T-helper 1 cell treated with Interleukin-12 subunit alpha and Interleukin-12 subunit beta and Interleukin-4 antibody, amounts not matched to agents 30 ng/mL and 1 ng/mL, for 36 hours (primary cell): ENCODE data around the gene EFCAB12. TPM values are rescaled to one million over a fixed set of nuclear protein-coding genes. Genes with fewer than 3 reads are reported as not detected.
"Not testable (repeated sequence)": the region's sequence is repeated elsewhere in the genome, so short reads cannot be mapped to it uniquely, and the experiment has no call there.

Source experiments
- intact Hi-C: fragments of 100-400 bp; cut with micrococcal nuclease; formaldehyde crosslinking; loops from one replicate; pipeline ENCODE4 v1.15.1; 2024
- total RNA-seq: library from RNA; stranded (reverse); gene quantifications from 2 replicates; pipeline ENCODE4 v1.2.3, GENCODE V29; 2022

The EFCAB12 gene
- total RNA-seq, 1 donor from 2014 or later: 0.83 TPM

DNA sequence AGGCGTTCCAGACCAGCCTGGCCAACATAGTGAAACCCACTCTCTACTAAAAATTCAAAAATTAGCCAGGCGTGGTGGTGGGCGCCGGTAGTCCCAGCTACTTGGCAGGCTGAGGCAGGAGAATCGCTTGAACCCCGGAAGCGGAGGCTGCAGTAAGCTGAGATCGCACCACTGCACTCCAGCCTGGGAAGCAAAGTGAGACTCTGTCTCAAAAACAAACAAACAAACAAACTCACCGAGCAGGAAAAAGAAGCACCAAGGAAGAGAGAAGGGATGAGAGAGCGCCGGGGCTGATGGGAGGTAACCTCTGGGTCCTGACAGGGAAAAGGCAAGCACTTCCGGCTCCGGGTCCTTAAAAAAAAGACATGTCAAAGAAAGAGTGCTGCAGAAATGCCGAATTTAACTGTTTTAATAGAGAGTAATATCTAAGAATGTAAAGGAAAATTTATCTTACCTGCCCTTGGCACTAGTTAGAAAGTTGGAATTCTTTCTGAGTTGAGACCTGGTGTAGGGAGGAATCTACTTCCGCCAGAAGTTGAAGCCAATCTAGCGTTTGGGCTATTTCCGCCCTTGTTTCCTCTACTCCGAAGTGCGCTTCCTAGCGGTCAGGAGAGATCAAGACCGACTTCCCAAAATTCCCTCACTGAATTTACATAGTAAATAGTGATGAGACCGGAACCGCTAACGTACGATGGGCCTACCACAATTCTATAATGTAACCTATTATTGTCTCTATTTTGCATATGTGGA is 29.1 kb downstream of the EFCAB12 start:
- intact Hi-C loops: loop anchor here (1.0 to 5.0 kb wide), 11 partner anchors 29 to 782 kb away; partner anchors contain the start of genes COPG1, EFCAB12, HMCES and IFT122

DNA sequence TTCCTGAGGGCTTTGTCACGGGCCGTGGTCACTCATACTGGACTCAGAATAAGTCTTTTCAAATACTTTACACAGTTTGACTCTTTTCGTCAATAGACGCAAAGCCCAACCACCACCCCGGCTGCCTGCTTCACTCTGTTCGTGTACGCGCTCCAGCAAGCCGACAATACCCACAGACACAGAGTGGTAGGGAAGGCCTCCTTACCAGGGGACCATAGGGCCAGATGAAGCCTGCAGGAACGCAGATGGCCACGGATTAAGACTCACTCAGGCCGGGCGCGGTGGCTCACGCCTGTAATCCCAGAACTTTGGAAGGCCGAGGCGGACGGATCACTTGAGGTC is 29.7 kb downstream of the EFCAB12 start:
- intact Hi-C loops: loop anchor here (1.0 to 5.0 kb wide), 11 partner anchors 30 to 781 kb away; partner anchors contain the start of genes COPG1, EFCAB12, HMCES and IFT122

DNA sequence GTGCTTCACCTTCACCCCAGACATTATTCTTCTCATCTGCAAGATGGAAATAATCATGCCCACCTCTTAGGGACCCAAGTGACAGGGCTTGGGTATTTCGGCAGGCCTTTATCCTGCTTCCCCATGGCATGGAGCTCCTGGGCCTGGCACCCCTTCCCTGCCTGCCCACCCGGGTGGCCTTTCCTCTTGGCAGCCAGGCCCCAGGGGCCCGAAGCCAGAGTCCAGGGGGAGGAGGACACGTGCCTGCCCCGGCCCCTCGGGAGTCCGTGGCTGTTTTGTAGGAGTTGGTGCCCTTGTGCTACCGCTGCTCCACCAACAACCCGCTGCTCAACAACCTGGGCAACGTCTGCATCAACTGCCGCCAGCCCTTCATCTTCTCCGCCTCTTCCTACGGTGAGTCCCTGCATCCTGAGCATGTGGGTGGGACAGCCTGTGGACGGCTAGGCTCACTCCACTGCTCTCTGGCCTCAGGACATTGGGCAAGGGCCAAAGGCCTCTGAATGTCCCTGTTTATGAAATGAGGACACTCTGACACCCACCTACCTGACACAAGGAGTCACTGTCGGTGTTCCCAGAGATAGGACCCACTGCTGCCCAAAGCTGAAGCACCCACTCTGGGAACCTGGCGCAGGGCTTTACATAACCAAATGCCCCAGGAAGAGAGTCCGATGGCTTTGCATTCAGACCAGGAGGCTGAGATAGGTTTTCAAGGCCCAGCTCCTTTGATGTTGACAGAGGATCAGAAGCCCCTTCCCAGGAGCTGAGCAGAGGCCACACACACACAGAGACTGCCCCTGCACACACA is 34.5 kb downstream of the EFCAB12 start:
- intact Hi-C loops: not testable (repeated sequence)

DNA sequence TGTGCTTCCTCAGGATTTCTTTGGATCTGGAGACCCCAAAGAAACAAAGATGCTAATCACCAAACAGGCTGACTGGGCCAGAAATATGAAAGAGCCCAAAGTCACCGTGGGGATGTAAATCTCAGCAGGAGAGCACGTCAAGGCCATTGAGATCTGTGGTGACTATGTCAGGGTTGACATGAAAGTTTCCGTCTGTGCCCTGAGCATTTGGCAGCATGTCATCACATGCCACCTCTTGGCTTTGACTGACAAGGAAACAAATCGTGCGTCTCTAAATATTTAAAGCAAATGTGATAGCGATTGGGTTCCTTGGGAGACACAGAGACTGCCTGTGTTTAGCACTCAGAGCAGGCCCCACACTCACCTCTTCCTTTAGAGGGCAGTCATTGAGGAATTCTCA is 35.2 kb downstream of the EFCAB12 start:
- intact Hi-C loops: no loop called here

DNA sequence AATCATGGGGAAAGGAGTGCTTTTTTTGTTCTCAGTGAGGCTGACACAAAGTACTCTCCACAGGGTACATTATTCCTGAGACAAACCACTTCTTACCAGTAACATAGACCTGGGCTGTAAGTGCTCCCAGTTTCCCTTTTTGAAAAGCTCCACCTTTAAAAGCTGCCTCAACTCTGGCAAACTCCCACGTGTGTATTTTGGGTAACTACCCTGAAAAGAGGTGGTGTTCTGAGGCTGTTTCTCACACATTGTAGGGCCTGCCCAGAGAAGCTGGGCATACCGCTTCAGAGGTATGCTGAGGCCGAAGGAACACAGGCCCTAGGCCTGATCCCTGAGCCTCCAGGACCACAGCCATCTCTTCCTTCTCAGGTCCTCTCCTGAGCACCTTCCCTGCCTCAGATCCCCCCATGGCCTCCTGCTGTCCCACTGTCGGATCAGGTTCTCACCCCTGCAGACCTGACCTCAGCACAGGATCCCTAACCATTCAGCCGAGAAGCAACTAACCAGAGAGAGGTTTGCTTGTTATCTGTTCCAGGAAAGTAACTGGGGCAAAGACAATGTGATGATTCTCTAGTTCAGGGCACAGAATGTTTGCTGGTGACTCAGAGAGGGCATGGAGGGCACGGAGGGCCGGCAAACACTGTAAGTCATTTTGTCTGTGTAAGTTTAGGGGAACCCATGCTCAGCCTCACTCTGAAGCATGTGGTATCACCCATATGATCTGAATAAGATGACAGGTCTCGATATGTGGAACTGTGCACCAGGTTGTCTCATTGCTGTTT is 36.1 kb downstream of the EFCAB12 start:
- intact Hi-C loops: not testable (repeated sequence)

DNA sequence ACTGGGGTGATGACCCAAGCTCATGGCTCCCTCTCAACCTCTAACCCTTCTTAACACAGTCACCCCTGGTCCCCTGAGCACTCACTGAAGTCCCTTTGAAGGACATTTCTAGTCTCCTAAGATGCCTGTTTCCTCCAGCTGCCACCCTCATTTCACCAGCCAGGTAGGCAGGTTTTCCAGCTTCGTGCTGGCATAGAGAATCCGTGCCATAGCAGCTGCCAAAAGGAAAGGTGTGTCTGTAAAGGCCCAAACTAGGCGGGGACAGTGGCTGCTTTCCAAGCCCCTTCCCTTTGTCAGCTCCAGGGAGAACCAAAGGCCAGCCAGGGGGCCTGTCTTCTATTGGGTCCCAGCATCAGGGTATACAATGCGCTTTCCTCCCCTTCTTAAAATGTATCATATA is 36.9 kb downstream of the EFCAB12 start:
- intact Hi-C loops: not testable (repeated sequence)

DNA sequence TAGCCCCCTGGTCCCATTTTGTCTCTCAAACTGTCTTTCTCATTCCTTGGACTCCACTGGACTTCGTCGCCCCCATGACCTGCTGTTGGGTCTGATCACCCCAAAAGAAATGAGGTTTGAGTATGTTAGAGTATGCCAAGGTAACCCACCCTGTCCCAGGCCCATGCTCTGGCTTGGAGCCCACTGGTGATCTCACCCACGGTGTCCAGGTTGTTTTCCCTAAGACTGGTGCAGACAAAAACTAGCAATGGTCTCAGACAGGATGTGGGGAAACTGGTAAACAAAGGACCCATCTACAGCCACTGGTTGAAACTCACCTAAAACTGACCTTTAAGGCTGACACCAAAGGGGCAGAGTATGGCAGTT is 38.9 kb downstream of the EFCAB12 start:
- intact Hi-C loops: loop anchor here (10.0 kb wide), 1 partner anchor 615 kb away; no protein-coding TSS in a partner anchor

DNA sequence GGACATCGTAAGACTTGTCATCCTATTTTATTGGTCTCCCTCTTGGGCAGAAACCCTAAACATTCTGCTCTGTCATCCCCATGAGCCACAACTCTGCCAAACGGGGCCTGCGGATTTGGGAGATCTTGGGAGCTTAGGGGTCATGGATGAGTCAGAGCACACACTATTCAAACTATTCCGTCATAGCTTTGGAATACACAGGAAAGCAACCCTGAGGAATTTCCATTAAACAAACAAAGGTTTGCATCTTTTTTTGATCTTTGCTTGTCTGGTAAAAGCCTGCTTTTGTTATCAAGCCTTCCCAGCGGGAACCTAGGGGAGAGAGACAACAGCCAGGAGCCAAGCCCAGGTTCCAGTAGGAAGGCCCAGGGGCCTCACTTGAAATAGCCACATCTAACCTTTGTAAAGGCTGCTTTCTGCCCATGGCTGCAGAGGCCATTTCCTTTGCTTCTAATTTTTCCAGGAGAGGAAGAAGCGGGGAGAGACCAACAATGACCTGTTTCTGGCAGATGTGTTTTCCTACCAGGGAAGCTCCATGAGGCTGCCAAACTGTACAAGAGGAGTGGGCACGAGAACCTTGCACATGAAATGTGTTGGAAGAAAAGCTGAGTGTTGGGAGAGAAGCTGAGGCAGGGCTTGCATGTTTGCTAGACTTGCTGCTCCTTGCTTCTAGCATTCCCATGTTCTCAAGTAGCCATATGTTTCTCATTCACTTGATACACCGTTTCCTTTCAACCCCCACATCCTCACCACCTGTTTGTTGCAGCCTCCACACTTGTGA is 39.5 kb downstream of the EFCAB12 start:
- intact Hi-C loops: loop anchor here (10.0 kb wide), 1 partner anchor 616 kb away; no protein-coding TSS in a partner anchor

DNA sequence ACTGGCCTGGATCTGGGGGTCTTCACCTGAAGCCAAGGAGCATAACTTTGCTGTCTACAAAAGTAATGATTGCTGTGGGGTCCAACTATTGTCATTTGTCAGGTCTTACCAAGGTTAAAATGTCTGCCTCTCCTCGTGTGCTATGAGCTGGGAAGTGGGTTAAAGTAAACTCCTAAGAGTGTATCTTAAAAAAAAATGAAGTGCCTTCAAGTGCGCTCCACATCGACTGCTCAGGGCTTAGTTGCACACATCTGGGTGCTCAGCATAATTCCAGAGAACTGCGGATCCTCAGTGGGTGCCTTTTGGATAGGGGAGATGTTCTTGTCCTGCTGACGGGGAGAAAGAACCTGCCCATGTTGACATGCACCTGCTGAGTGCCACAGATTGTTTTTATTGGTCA is 40.9 kb downstream of the EFCAB12 start:
- intact Hi-C loops: loop anchor here (10.0 kb wide), 1 partner anchor 617 kb away; no protein-coding TSS in a partner anchor

DNA sequence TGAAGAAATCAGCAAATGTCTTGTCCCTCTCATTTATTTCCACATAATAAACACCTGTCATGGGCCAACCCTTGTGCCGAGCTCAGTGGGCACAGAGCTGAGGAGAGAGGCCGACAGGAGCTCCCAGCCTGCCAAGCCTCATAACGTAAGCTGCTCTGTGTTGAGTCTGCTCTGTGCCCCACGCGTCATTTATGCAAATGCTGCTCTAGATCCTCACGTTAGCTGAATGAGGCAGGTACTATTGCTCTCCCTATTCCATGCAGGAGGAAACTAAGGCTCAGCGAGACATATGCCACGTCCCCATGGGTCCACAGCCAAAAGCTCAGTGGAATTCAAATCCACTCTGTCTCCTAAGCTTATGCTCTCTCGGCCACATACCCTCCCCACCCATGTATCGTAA is 41.5 kb downstream of the EFCAB12 start:
- intact Hi-C loops: loop anchor here (10.0 kb wide), 1 partner anchor 618 kb away; no protein-coding TSS in a partner anchor

DNA sequence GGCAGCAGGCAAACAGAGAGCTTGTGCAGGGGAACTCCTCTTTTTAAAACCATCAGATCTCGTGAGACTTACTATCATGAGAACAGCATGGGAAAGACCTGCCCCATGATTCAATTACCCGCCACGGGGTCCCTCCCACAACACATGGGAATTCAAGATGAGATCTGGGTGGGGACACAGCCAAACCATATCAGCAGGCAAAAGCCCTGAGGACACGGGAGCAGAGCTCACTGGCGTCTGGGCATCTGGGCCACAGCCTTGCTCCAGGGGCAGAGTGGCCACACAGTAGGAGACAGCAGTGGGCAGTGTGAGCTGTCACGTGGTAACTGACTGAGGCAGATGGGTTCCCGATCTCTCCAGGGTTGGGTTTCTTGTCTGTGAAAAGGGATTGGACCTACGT is 42.9 kb downstream of the EFCAB12 start:
- intact Hi-C loops: loop anchor here (10.0 kb wide), 1 partner anchor 619 kb away; no protein-coding TSS in a partner anchor

DNA sequence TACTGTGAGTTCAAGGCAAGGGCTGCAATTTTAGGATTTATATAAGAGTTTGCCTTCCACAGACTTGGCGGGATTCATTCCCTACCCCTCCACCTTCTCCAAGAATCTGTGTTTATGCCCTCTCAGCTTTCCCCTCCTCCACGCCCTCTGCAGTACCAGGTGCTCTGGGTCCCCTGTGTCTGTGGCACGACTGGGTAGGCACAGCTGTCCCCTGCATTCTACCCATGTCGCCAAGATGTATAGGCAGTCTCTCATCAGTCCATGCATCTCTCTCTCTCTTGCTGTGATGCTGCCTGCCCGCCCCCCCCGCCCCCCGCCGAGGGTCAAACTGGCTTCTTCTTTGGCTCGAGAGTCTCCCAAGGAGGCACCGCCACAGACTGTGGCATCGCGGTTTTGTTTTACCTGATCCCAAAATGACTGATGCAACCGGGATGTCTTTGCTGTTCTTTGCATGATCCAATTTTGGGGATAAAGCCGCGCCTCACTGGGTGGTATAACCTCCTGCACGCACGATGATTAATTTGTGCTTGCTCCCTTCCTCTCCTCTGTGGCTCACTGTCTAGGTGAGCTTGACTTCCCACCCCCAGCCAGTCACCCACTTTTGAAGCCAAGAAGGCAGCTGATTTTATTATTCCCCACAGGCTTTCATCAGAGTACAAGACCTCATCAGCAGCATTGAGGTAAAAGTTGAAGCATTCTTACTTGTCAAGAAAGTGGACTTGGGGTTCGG is 43.7 kb downstream of the EFCAB12 start:
- intact Hi-C loops: loop anchor here (10.0 kb wide), 1 partner anchor 620 kb away; no protein-coding TSS in a partner anchor

DNA sequence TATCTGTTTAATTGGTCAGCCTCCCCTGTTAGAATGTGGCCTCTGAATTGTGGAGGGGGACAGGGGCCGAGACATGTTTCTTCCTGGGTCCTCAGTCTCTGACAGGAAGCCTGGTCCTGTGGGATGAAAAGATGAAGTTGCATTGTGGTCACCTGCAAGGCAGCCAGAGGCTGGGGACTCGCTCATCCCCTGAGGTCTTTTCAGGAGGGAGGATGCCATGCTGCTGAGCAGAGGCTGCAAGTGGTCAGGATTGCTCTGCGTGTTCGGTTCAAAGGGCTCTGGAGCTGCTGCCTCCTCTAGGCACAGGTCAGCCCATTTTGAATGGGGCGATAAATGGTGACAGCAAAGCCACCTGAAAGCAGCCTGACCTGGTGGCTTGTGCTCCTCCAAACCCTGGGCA is 44.3 kb downstream of the EFCAB12 start:
- intact Hi-C loops: loop anchor here (10.0 kb wide), 1 partner anchor 621 kb away; no protein-coding TSS in a partner anchor

DNA sequence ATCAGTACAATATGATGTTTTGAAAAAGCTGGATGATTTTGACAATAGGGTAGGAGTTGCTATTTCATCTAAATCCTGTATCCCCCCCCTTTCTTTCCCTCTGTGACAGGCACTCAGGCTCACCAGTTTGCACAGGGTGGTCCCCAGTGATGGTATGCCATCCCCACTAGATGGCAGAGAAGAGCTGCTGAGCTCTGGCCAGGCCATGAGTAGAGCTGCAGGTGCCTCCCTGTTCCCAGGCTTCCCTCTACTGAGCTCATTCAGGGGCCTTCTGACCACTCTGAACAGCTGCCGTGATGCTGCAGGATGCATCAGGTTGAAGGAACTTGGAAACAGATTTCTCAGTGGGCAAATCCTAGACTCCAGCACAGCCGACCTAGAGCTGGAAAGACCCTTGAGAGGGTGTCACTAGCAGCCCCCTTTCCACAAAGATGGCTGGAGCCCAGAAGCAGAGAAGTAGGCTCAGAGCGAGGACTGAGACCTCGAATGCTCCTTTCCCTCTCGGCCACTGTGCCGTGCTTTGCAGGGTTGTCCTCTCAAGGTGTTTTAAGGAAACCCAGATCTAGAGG is 45.1 kb downstream of the EFCAB12 start:
- intact Hi-C loops: loop anchor here (1.0 to 10.0 kb wide), 4 partner anchors 441 to 621 kb away; no protein-coding TSS in a partner anchor

DNA sequence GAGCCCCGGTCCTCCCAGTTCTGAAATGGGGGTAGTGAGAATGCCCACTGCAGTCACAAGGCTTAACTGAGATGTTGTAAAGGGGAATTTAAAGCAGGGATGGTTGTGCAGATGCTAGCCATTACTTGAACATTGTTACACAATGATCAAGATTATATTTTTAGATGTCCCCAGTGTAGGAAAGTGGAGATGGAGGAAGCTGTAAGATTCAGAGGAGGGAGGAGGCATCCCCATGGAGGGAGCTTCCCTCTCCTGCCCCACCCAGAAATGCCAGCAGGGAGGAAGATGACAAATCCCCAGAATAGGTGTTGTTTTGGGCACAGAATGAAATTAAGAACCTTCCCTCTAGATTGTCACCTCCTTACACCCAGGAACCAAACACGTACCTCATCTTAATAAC is 46.1 kb downstream of the EFCAB12 start:
- intact Hi-C loops: loop anchor here (2.0 to 10.0 kb wide), 2 partner anchors 442 to 622 kb away; no protein-coding TSS in a partner anchor

DNA sequence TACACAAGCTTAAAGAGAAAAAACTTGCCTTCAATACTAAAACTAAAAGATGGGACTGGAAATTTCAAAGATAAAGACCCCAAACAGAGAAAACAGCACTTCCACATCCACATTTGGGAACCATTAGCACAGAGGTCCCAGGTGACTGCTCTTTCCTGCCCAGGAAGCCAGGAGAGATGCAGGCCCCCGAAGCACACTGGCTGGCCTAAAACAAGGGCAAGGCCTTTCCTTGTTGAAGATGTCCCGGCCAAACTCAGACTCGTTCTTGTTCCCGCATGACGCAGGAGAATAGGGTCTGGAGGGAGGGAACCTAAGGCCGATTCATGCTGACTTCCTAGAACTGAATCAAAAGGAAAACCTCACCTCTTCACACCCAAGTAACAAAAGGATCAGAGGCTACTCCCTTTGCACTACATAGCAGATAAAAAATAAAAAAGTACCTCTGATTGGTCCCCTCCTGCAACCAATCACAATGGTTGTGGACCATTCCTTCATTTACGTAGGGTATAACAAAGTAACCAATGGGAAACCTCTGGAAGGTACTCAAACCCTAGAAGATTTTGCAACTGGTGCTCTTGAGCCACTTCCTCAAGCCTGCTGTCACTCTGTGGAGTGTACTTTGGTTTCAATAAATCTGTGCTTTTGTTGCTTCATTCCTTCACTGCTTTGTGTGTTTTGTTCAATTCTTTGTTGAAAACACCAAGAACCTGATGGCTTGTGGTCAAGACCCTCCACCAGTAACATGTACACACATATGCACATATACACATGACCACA is 48.7 kb downstream of the EFCAB12 start:
- intact Hi-C loops: loop anchor here (10.0 kb wide), 1 partner anchor 625 kb away; no protein-coding TSS in a partner anchor

DNA sequence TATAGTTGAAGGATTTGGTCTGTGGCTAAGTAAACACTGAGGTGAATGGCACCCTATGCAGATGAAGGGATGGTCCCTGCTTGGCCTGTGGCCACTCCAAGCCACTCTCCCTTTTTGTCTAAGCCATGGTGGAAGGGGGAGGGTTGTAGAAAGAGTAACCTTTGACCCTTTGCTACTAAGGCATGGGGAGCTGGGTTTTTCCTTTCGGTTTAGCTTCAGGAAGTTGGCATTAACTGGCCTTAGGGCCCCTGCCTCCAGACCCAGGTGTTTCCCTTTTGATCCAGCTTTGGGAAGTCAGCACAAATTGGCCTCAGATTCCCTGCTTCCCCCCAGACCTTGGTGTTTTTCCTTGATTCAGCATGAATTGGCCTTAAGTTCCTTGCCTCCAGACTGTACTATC is 49.5 kb downstream of the EFCAB12 start:
- intact Hi-C loops: no loop called here

DNA sequence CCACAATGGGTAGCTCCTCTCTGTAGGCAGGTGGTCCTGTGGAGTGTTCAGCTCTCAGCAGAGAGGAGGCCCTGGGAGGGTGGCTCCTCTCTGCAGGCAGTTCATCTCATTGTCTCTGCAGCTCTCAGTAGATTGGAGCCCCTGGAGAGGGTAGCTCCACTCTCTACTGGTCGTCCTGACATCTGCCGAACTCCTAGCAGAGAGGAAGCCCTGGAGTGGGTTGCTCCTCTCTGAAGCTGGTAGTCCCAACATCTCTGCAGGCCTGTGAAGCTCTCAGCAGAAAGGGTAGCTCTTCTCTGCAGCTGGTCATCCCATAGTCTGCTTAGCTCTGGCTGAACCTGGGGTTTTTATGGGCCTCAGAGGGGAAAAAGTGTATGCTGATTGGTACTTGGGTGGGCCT is 50.8 kb downstream of the EFCAB12 start:
- intact Hi-C loops: no loop called here
